Stimulated activated CD4-positive, alpha-beta T cell treated with anti-CD3 and anti-CD28 coated beads, Interleukin-4, amount 100 ng/mL, for 48 hours (primary cell): Measurements from ENCODE around the gene SHPK.
"Not testable (repeated sequence)": the region's sequence is repeated elsewhere in the genome, so short reads cannot be mapped to it uniquely, and the experiment has no call there.

Experiments
- DNase-seq, 2 donors: peaks; one replicate each; pipeline ENCODE4 v3.0.0-alpha.2; 2020; ENCODE audit warnings: low read depth in 2 of 2

The SHPK gene

DNA sequence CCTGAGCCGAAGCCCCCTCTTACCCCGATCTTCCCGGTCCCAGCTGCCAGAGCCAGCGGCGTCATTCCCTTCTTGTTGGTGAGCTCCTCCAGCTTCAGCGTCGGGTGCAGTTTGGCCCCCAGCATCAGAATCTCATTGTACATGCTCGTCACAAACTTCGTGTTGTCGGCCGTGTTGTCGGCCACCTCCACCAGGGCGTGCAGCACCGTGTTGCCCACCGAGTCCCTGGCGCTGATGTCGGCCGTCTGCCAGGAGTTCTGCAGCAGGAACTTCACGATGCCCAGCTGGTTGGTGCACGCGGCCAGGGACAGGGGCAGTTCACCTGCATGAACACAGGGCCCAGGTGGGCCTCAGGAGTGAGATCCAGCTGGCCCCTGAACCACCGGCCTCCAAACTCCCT lies 46.3 kb downstream of the SHPK start:
- no peak for DNase-seq

GRCh38 chr17:3585826-3586225 lies 50.2 kb downstream of the SHPK start:
- no peak for DNase-seq

DNA sequence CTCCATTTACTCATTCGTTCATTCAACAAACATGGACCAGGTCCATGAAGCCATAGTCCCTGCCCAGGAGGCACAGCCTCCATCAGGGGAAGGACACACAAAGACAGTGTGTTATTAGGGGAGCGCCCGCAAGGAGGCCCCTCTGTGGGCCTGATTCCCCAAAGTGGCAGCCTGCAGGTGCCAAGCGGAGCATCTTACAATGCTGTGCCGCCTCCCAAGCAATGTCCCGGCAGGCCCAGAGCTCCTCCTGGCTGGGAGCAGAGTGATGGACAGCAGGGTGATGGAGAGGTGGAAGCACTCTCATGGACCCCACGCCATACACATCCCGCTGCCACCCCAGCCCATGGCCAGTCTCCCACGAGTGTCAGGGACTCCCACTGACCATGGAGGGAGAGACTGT lies 52.6 kb downstream of the SHPK start:
- no peak for DNase-seq

DNA sequence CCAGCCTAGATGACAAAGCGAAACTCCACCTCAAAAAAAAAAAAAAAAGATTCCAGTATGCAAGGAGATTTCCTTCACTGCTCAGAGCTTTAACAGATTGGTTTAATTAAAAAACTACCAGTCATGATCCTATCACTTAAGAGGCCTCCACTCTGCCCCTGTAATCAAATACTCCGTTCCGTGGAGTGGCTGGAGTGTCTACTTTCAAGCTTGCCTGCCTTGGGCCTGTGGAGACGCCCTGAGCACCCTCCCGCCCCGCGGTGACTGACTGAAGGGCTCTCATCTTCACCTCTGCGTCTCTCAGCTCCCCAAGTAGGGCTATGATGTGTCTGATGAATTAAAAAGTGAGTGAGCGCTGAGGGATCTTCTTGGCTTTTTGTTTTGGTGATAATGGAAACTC lies 53.1 kb downstream of the SHPK start:
- no peak for DNase-seq

- DNase-seq = not testable (repeated sequence)
These were observed 57.4 kb downstream of the SHPK start for GRCh38 chr17:3578667-3579066.

- no peak for DNase-seq
These were observed 59.1 kb downstream of the SHPK start for GRCh38 chr17:3576970-3577369.

GRCh38 chr17:3575511-3575910 lies 60.5 kb downstream of the SHPK start:
- no peak for DNase-seq

DNA sequence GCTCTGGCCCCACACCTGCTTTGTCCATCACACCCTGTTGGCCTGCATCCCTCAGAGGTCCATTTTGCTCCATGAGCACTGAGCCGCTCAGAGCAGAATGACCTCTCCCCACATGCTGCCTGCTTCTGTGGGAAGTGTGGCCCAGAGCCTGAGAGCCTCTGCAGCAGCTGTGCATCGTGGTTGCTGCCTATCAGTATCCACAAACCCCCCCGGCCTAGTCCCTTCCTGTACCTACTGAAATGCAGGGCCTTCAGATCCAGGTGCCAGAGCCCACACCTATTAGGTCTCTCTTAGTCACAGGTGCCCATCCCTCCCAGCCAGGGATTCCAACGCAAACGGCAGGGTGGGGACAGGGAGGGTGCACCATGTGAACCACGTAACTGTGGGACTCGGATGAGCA lies 61.8 kb downstream of the SHPK start:
- no peak for DNase-seq

DNA sequence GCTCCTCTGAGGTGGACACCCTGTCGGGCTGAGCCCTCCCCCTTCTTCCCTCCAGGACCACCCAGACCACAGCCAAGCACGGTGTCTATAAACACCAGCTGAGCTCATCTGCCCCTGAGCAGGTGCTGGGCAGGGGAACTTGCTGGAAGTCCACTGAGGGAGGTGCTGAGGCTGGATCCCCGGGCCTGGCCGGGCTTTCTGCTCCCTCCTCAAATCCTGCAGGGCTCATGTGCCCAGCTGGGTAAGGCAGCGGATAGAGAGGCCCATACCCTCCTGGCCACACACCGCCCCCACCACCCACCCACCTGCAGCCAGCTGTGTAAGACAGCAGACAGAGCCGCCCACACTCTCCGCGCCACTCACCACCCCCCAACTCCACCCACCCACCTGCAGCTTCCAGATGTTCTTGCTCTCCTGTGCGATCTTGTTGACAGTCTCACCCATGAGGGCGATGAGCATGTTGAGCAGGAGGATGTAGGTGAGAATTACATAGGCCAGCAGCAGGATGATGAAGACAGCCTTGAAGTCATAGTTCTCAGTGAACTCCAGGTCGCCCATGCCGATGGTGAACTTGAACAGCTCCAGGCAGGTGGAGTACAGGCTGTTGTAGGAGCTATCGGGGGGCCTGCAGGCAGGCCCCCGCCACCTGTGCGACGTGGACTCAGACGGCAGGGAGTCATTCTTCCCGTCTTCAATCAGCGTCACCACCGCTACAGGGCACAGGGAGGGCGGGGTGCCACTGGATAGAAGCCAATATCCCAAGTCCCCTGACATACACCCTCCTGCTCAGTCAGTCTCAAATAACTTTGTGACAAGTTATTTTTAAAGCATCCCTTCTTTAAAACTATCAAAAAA lies 62.6 kb downstream of the SHPK start:
- DNase-seq = no peak

DNA sequence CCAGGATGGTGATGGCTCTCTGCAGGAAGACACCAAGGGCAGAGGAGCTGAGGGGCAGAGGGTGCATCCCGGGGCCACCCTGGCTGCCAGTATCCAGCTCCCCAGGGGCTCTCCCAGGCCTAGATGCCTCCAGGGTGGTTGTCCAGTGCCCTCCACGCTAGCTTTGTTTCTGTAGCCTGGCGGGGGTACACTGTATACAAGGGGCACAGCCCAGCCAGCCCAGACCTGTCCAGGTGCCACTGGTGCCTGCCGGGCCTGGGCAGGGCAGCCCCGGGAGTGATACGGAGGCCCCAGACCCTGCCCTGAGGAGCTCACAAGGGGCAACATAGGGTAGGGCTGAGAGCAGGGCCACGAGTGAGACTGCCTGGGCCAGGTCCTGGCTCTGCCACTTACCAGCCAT lies 63.8 kb downstream of the SHPK start:
- DNase-seq = no peak

GRCh38 chr17:3571043-3571900 lies 64.8 kb downstream of the SHPK start:
- DNase-seq = no peak

GRCh38 chr17:3569534-3570137 lies 66.4 kb downstream of the SHPK start:
- no peak for DNase-seq

GRCh38 chr17:3566551-3566950 lies 69.5 kb downstream of the SHPK start:
- DNase-seq = no peak

DNA sequence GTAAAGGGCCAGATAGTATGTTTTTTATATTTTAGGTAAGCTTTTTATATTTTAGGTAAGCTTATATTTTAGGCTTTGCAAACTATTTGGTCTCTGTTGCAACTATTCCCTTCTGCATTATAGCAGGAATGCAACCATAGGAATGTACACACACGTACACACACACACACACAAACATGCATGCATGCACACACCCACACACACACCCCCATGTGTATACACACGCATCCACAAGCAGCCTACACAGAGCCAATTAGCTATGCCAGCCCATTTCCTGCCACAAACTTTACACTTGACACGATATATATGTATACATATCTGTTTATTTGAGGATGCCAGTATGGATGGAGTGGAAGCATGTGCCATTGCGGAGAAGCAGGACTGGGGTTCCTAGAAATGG lies 70.9 kb downstream of the SHPK start:
- DNase-seq = no peak

- DNase-seq = not testable (repeated sequence)
These were observed 71.8 kb downstream of the SHPK start for GRCh38 chr17:3564241-3564640.

DNA sequence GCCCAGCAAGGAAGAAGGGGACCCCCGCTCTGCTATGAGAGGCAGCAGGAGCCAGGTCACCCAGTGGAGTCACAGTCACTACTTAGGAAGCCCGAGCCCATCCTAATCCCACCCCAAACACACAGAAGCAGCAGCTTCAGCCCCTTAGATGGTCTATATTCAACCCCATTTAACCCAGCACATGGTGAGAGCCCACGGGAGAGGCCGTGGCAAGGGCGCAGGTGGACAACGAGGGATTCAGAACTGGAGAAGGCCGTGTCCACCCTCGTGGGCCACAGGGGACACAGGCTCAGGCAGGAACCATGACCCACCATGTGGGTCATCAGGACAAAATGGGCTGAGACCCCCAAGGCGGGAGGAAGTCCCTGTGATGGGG lies 76.8 kb downstream of the SHPK start:
- DNase-seq = no peak

- DNase-seq = peak; percentile 38 to 43
These were observed 77.3 kb downstream of the SHPK start for GRCh38 chr17:3558603-3559269.
